ENCODE results near the gene POLL. TPM values are rescaled to one million over a fixed set of nuclear protein-coding genes. Genes with fewer than 3 reads are reported as not detected.
A peak's percentile ranks its signal among the peaks of the same experiment; 100 is the strongest.
"Not testable (repeated sequence)": the region's sequence is repeated elsewhere in the genome, so short reads cannot be mapped to it uniquely, and the experiment has no call there.

Gene POLL
- 10 to 100 TPM; 23.3 to 33.9 TPM for total RNA-seq

DNA sequence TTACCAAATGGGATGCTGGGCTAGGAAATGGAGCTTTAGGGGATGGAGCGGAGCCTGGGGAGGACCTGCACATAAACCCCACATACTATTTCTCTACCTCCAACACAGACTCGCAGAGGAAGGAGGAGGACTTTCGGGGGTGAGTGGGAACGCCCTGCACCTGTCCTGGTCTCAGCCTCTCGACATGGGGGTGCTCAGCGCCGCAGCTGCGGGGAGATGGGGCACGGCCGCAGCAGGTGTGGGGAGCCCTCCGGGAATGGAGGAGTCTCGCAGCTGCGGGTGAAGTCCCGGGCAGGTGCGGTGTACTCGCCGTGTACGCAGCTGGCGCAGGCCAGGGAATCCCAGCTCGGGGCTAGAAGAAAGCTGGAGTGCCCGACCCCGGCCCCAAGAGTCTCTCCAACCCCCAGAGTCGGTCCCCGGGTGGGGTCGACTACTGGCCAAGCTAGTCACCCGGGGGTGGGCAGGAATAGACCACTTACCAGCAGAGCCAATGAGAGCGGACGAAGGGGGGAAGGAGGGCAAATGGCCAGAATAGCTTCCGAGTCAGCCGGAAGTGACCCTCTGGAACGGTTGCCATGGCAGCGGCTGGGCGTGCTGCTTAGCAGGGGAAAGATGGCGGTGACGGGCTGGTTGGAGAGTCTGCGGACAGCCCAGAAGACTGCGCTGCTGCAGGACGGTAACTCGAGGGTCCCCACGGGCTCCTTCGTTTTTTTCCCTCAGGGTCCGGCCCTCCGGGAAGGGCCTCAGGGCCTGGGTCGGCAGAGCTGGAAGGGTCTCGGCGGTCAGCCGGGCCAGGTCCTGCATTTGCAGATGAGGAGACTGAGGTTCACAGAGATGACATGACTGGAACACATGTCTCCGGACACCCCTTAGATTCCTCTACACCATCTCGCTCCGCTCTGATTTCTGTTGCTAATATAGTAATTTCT lies at the start of gene POLL, which contains the start of gene DPCD:
Gene POLL (minus strand): TSS at position 533 of the 929 bp plus-strand sequence. CDS start 897 bp downstream, outside the sequence.
Gene DPCD (plus strand): TSS at position 597 of the 929 bp plus-strand sequence. CDS start 16 bp downstream, at position 613.
- peak; percentile 98 for DNase-seq
- H3K27me3 ChIP-seq, result no peaks in the 10 kb centered on the region
- intact Hi-C loops (cut with DNase I), result loop anchor here (5.0 kb wide), 1 partner anchor 194 kb away; the partner anchor contains the start of gene NPM3
- peak within 1 kb of the TSS; percentile 95 for H3K4me3 ChIP-seq
- TF ChIP-seq, protein P1, sequence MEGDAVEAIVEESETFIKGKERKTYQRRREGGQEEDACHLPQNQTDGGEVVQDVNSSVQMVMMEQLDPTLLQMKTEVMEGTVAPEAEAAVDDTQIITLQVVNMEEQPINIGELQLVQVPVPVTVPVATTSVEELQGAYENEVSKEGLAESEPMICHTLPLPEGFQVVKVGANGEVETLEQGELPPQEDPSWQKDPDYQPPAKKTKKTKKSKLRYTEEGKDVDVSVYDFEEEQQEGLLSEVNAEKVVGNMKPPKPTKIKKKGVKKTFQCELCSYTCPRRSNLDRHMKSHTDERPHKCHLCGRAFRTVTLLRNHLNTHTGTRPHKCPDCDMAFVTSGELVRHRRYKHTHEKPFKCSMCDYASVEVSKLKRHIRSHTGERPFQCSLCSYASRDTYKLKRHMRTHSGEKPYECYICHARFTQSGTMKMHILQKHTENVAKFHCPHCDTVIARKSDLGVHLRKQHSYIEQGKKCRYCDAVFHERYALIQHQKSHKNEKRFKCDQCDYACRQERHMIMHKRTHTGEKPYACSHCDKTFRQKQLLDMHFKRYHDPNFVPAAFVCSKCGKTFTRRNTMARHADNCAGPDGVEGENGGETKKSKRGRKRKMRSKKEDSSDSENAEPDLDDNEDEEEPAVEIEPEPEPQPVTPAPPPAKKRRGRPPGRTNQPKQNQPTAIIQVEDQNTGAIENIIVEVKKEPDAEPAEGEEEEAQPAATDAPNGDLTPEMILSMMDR (IDR thresholded peaks at IDR 0.05), result no peak
- no peaks in the 10 kb centered on the region for H3K9me3 ChIP-seq
- H3K27ac ChIP-seq, result peak within 1 kb of the TSS; percentile 23
- no peaks in the 10 kb centered on the region for H3K36me3 ChIP-seq
- H3K4me1 ChIP-seq, result peaks cover 4% of the 10 kb centered on the region
- peak within 1 kb of the TSS; percentile 83 to 91 for H3K9ac ChIP-seq (ENCODE audit: low read depth in 2 of 2, low read length in 2 of 2)

DNA sequence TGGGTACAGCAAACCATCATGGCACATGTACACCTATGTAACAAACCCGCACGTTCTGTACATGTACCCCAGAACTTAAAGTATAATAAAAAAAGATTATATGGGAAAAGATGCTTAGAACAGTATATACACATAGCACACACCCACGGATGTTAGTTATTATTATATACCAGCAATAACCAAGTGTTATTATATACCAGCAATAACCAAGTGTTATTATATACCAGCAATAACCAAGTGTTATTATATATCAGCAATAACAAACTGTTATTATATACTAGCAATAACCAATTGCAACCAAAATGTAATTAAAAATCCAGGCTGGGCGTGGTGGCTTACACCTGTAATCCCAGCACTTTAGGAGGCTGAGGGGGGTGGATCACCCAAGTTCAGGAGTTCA lies 45.5 kb upstream of the POLL start:
- H3K9ac ChIP-seq (ENCODE audit: low read depth in 2 of 2, low read length in 2 of 2); H3K4me3 ChIP-seq; intact Hi-C loops (cut with DNase I); DNase-seq; H3K4me1 ChIP-seq; H3K27me3 ChIP-seq; H3K27ac ChIP-seq; H3K36me3 ChIP-seq; H3K9me3 ChIP-seq: not testable (repeated sequence)

DNA sequence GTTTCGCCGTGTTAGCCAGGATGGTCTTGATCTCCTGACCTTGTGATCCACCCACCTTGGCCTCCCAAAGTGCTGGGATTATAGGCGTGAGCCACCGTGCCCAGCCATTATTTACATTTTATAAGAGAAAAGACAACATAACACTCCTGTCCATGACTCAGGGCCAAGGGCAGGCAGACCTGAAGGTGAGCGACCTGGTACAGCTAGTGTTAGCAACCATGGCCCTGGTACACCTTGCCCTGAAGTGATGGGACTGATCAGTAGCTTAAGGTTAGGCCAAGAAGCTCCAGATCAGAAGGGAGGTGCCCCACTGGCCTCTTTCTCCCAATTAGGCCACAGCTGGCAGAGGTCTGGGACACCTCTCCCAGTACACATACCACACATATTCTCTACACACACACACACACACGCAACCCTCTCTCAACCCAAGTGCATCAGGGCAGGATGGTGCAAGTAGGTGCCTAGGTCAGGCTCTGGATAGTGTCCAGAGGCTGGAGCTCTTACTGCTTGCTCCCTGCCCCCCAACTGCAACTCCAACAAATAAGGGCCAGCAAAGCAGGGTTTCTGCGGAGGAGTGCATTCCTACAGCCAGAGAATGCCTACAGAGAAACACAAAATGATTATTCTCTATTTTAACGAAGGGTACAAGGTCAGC lies 43.9 kb upstream of the POLL start:
- H3K36me3 ChIP-seq, result no peaks in the 10 kb centered on the region
- H3K4me3 ChIP-seq, result no peak overlapping the region
- intact Hi-C loops (cut with DNase I), result no loop called here
- DNase-seq, result no peak
- no peak overlapping the region for H3K27ac ChIP-seq
- no peaks in the 10 kb centered on the region for H3K9me3 ChIP-seq
- no peaks in the 10 kb centered on the region for H3K27me3 ChIP-seq
- TF ChIP-seq, protein P1 (IDR thresholded peaks at IDR 0.05), result no peak
- no peak overlapping the region for H3K9ac ChIP-seq (ENCODE audit: low read depth in 2 of 2, low read length in 2 of 2)
- H3K4me1 ChIP-seq, result no peaks in the 10 kb centered on the region

DNA sequence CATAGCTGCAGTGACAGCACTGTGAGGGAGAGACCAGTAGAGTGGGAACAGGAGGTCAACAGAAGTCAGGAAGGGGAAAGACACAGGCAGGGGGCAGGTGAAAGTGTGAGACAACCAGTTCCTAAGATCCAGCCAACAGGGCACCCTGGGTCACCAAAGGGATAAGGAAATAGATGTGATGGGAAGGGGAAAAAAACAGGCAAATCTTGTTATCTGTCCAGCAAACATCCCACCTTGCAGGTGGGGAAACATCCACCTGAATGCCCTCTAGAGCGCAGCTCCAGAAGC lies 42.5 kb upstream of the POLL start:
- no peak for DNase-seq
- Histone ChIP-seq H3K9me3 (no peaks in the 10 kb centered on the region), H3K4me3 (no peak overlapping the region), H3K27me3 (no peaks in the 10 kb centered on the region), H3K36me3 (no peaks in the 10 kb centered on the region), H3K27ac (no peak overlapping the region), H3K9ac (ENCODE audit: low read depth in 2 of 2, low read length in 2 of 2) (no peak overlapping the region), H3K4me1 (no peaks in the 10 kb centered on the region)
- intact Hi-C loops (cut with DNase I), result no loop called here
- TF ChIP-seq, protein P1 (IDR thresholded peaks at IDR 0.05), result no peak

DNA sequence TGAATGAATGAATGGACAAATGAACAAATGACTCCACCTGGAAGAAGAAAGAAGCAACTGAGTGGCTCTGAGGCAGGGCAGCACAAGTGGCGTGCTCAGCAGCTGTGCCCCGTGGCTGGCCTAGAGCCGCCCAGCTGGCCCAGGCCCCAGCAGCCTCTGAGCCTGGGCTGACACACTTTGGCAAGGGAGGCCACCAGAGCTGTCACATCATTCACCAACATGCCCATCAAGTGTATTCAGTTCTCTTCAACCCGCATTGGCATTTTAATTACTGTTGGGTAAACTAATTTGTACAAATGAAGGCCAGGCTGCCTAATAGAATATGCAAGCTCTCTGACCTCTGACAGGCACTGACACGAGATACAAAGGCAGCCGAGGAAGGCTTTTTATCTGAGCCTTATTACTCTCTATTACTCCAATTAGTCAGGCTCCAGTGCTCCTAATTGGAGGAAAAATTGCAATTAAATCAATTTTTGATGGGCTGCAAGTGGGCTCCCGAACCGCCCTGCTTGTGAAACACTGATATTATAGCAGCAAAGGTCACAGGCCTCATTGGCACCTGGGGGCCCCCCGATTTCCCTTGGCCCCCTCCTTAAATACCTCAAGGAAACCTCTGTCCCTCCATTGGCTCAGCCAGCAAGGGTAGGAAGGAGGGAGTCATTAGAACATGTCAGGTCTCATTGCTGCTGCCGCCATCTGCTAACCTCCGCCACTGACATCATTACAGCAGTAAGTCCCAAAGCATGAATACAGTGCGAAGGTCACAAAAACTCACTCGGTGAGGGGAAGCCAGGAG lies 42.0 kb upstream of the POLL start:
- intact Hi-C loops (cut with DNase I), result no loop called here
- Histone ChIP-seq H3K27ac (no peak overlapping the region), H3K4me3 (no peak overlapping the region), H3K36me3 (no peaks in the 10 kb centered on the region), H3K27me3 (no peaks in the 10 kb centered on the region), H3K4me1 (no peaks in the 10 kb centered on the region), H3K9ac (ENCODE audit: low read depth in 2 of 2, low read length in 2 of 2) (no peak overlapping the region), H3K9me3 (no peaks in the 10 kb centered on the region)
- no peak for DNase-seq
- TF ChIP-seq, protein P1 (IDR thresholded peaks at IDR 0.05), result no peak
